Keratinocyte (primary cell): ENCODE data around the gene ROS1. TPM values are rescaled to one million over a fixed set of nuclear protein-coding genes. Genes with fewer than 3 reads are reported as not detected.

Experiments
- DNase-seq: peaks from one replicate; pipeline ENCODE4 v3.0.0-alpha.2; 2011; ENCODE audit warnings: low read depth, missing footprints, low spot score
- FAIRE-seq: peaks from 2 replicates; lab custom pipeline; 2011; peaks lifted over from hg19 to GRCh38; lab: Jason Lieb, UNC
- H2AFZ ChIP-seq: 2 replicates; pipeline ENCODE4 v1.6.0; 2012; ENCODE audit warnings: low read length, control low read depth, inconsistent platforms; ENCODE audit not compliant: control insufficient read depth
- H3K27ac ChIP-seq: 2 replicates; pipeline ENCODE4 v1.5.1; 2011; ENCODE audit warnings: low read length; ENCODE audit not compliant: control insufficient read depth, insufficient read depth
- H3K27me3 ChIP-seq: 3 replicates; pipeline ENCODE4 v1.6.0; 2011; ENCODE audit warnings: low read length; ENCODE audit not compliant: control insufficient read depth, insufficient read depth; ENCODE audit errors: extremely low read depth
- H3K36me3 ChIP-seq, 2 experiments: 2 replicates in 1 of 2; 3 replicates in 1 of 2; pipeline ENCODE4 v1.5.1; 2011; ENCODE audit warnings: low read length in 2 of 2, mild to moderate bottlenecking in 1 of 2; ENCODE audit not compliant: control insufficient read depth in 2 of 2, insufficient read depth in 2 of 2; ENCODE audit errors: extremely low read depth in 1 of 2
- H3K4me1 ChIP-seq: 3 replicates; pipeline ENCODE4 v1.5.1; 2011; ENCODE audit warnings: low read length; ENCODE audit not compliant: control insufficient read depth, insufficient read depth; ENCODE audit errors: extremely low read depth
- H3K4me2 ChIP-seq: 3 replicates; pipeline ENCODE4 v1.6.0; 2011; ENCODE audit warnings: low read depth, low read length; ENCODE audit not compliant: control insufficient read depth, insufficient read depth; ENCODE audit errors: extremely low read depth
- H3K4me3 ChIP-seq, 3 experiments: fragments of 200-600 bp in 1 of 3; sonication (generic) in 1 of 3; 2 replicates in 2 of 3; 3 replicates in 1 of 3; pipeline ENCODE4 v1.5.1; 2011 to 2016; ENCODE audit warnings: low read length in 3 of 3, mild to moderate bottlenecking in 3 of 3, control low read depth in 2 of 3, inconsistent platforms in 1 of 3, low read depth in 1 of 3, mixed read lengths in 1 of 3, mixed run types in 1 of 3, moderate library complexity in 1 of 3; ENCODE audit not compliant: control insufficient read depth in 2 of 3, insufficient read depth in 2 of 3; ENCODE audit errors: extremely low read depth in 1 of 3
- H3K79me2 ChIP-seq: 2 replicates; pipeline ENCODE4 v1.6.0; 2012; ENCODE audit warnings: low read length; ENCODE audit not compliant: control insufficient read depth, insufficient read depth
- H3K9ac ChIP-seq: 3 replicates; pipeline ENCODE4 v1.6.0; 2011; ENCODE audit warnings: low read length; ENCODE audit not compliant: control insufficient read depth, insufficient read depth; ENCODE audit errors: extremely low read depth
- H3K9me1 ChIP-seq: 3 replicates; pipeline ENCODE4 v1.6.0; 2011; ENCODE audit warnings: low read length; ENCODE audit not compliant: control insufficient read depth, insufficient read depth; ENCODE audit errors: extremely low read depth
- H3K9me3 ChIP-seq: 2 replicates; pipeline ENCODE4 v1.5.1; 2012; ENCODE audit warnings: low read depth, low read length; ENCODE audit not compliant: control insufficient read depth
- H4K20me1 ChIP-seq: 3 replicates; pipeline ENCODE4 v1.6.0; 2011; ENCODE audit warnings: low read length; ENCODE audit not compliant: control insufficient read depth, insufficient read depth; ENCODE audit errors: extremely low read depth
- CTCF ChIP-seq, 3 experiments: IDR thresholded peaks in 1 of 3; conservative IDR thresholded peaks in 1 of 3; optimal IDR thresholded peaks in 1 of 3; 2 replicates in 2 of 3; 3 replicates in 1 of 3; pipeline versions ENCODE3 to v1.5.1; 2011; ENCODE audit warnings: low read length in 3 of 3, mild to moderate bottlenecking in 3 of 3, moderate library complexity in 2 of 3, control low read depth in 1 of 3, inconsistent platforms in 1 of 3; ENCODE audit not compliant: insufficient read depth in 2 of 3; ENCODE audit errors: extremely low read depth in 1 of 3
- EZH2 ChIP-seq: IDR thresholded peaks from one replicate; pipeline ENCODE4 v1.6.1; 2012; ENCODE audit warnings: inconsistent platforms, mild to moderate bottlenecking, low read length, moderate library complexity
- dilution Hi-C: fragments of 300-500 bp; cut with MboI; formaldehyde crosslinking; loops from one replicate; pipeline ENCODE4 v1.7.0; 2020; ENCODE audit warnings: low sequenced_read_pairs; ENCODE audit not compliant: extremely low pct_ligation_motif_present
- polyA plus RNA-seq, 5 experiments: library from polyadenylated mRNA; depleted of rRNA in 3 of 5; stranded (reverse) in 3 of 5; stranded (forward) in 1 of 5; unstranded in 1 of 5; fragments of >200 nt; gene quantifications; 1 replicate in 1 of 5; 2 replicates in 3 of 5; 3 replicates in 1 of 5; pipeline versions ENCODE4 v1.2.1 to v1.2.3, GENCODE V29; 2011 to 2012; ENCODE audit warnings: missing spikeins in 2 of 5, low read depth in 1 of 5, low replicate concordance in 1 of 5

ROS1 gene
- polyA plus RNA-seq, 1 donor (not counting 4 experiments of a cell fraction or from before 2014, with no cell fraction given): 0.16 TPM

GRCh38 chr6:117391874-117392583, 33.7 kb downstream of the ROS1 start:
- Histone ChIP-seq H4K20me1 (no peaks in the 10 kb centered on the region), H2AFZ (no peak overlapping the region), H3K36me3 (no peaks in the 10 kb centered on the region), H3K9me3 (no peaks in the 10 kb centered on the region), H3K4me1 (peaks cover 18% of the 10 kb centered on the region), H3K79me2 (no peaks in the 10 kb centered on the region), H3K9me1 (no peaks in the 10 kb centered on the region), H3K9ac (no peak overlapping the region), H3K27ac (no peak overlapping the region), H3K4me3 (no peak overlapping the region), H3K4me2 (no peak overlapping the region), H3K27me3 (no peaks in the 10 kb centered on the region)
- DNase-seq (no peak), FAIRE-seq (no peak)
- dilution Hi-C loops: no loop called here
- TF ChIP-seq EZH2: no peak
- TF ChIP-seq CTCF (optimal IDR thresholded peaks at IDR 0.05 in 1 of 3, IDR thresholded peaks at IDR 0.05 in 1 of 3, conservative IDR thresholded peaks at IDR 0.05 in 1 of 3; ENCODE audit: extremely low read depth in 1 of 3, insufficient read depth in 2 of 3, low read length in 3 of 3): no peak

- DNase-seq: peak; percentile 30
- Histone ChIP-seq H3K4me2 (no peak overlapping the region), H3K27ac (no peak overlapping the region), H3K36me3 (no peaks in the 10 kb centered on the region), H3K9ac (no peak overlapping the region), H3K4me3 (no peak overlapping the region), H3K4me1 (peaks cover 18% of the 10 kb centered on the region), H3K27me3 (no peaks in the 10 kb centered on the region), H3K9me1 (no peaks in the 10 kb centered on the region), H4K20me1 (no peaks in the 10 kb centered on the region), H3K9me3 (no peaks in the 10 kb centered on the region), H2AFZ (no peak overlapping the region), H3K79me2 (no peaks in the 10 kb centered on the region)
- FAIRE-seq: peak; percentile 41
- dilution Hi-C loops: no loop called here
- TF ChIP-seq EZH2: no peak
- no peak for TF ChIP-seq CTCF (optimal IDR thresholded peaks at IDR 0.05 in 1 of 3, IDR thresholded peaks at IDR 0.05 in 1 of 3, conservative IDR thresholded peaks at IDR 0.05 in 1 of 3; ENCODE audit: extremely low read depth in 1 of 3, insufficient read depth in 2 of 3, low read length in 3 of 3)
Observed at GRCh38 chr6:117389227-117390057, 36.3 kb downstream of the ROS1 start.
